ENCODE results near the gene MYOM1.

Gene MYOM1

DNA sequence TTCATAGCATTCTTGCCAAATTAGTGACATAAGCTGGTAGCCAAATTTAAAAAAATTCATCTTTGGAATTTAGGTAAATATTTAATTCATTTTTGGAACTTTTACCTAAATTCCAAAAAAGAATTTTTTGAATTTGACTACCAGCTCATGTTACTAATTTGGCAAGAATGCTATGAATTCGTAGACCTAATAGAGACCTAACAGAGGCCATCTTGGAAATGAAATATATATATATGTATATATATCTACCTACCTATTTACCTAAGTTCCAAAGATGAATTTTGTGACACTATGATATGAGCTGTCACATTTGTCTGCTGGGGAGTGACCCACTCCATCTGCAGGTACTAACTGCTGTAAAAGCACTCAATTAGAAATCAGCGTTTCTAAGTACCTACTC, 65.6 kb downstream of the MYOM1 start:
- TF ChIP-seq, protein P1, sequence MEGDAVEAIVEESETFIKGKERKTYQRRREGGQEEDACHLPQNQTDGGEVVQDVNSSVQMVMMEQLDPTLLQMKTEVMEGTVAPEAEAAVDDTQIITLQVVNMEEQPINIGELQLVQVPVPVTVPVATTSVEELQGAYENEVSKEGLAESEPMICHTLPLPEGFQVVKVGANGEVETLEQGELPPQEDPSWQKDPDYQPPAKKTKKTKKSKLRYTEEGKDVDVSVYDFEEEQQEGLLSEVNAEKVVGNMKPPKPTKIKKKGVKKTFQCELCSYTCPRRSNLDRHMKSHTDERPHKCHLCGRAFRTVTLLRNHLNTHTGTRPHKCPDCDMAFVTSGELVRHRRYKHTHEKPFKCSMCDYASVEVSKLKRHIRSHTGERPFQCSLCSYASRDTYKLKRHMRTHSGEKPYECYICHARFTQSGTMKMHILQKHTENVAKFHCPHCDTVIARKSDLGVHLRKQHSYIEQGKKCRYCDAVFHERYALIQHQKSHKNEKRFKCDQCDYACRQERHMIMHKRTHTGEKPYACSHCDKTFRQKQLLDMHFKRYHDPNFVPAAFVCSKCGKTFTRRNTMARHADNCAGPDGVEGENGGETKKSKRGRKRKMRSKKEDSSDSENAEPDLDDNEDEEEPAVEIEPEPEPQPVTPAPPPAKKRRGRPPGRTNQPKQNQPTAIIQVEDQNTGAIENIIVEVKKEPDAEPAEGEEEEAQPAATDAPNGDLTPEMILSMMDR (conservative IDR thresholded peaks at IDR 0.05; ENCODE audit: control insufficient read depth, insufficient read depth, low read depth, low read length): no peak
- DNase-seq (ENCODE audit: low read depth): no peak
- no peak overlapping the region for H3K4me3 ChIP-seq (ENCODE audit: control insufficient read depth, low read depth, low read length)

DNA sequence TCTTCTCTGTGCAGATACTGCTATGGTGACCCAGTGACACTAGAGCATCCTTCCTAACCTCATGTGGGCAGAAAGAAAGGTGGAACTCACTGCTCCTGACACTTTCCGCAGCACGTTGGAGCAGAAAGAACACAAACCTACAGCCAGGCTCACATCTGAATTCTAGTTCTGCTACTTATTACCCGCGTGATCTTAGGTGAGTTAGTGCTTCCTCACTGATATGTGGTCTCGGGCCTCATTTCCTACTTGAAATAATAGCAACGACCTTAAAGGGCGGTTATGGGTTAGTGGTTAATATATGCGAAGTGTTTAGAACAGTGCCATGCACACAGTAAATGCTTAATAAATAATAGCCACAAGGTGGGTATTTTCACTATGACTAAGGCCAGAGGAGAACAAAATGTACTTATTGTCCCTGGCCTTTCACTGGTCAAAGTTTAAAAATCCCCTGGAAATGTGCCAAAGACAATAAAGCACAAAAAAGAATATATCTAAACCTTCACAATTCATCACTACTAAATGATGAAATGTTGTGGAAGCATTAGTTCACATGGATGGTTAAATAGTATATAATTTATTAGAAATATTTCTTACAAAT, 66.6 kb downstream of the MYOM1 start:
- peak; percentile 61 for DNase-seq (ENCODE audit: low read depth)
- TF ChIP-seq, protein P1 (conservative IDR thresholded peaks at IDR 0.05; ENCODE audit: control insufficient read depth, insufficient read depth, low read depth, low read length): no peak
- no peak overlapping the region for H3K4me3 ChIP-seq (ENCODE audit: control insufficient read depth, low read depth, low read length)

DNA sequence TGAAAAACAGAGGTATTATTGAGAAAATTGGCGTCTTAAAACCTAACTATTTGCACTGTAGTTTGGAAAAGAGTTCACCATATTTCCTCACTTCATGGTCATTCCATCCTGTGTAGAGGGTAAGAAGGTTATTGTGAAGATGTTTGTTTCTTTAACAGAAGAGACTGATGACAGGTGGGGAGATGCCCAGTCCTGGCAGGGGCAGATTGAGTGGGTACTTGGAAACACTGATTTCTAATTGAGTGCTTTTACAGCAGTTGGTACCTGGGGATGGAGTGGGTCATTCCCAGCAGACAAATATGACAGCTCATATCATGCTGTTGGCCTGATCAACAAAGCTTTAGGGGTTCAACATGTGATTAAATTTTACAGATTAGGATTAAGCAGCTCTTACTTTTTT, 67.5 kb downstream of the MYOM1 start:
- no peak overlapping the region for H3K4me3 ChIP-seq (ENCODE audit: control insufficient read depth, low read depth, low read length)
- TF ChIP-seq, protein P1 (conservative IDR thresholded peaks at IDR 0.05; ENCODE audit: control insufficient read depth, insufficient read depth, low read depth, low read length): no peak
- DNase-seq (ENCODE audit: low read depth): no peak

DNA sequence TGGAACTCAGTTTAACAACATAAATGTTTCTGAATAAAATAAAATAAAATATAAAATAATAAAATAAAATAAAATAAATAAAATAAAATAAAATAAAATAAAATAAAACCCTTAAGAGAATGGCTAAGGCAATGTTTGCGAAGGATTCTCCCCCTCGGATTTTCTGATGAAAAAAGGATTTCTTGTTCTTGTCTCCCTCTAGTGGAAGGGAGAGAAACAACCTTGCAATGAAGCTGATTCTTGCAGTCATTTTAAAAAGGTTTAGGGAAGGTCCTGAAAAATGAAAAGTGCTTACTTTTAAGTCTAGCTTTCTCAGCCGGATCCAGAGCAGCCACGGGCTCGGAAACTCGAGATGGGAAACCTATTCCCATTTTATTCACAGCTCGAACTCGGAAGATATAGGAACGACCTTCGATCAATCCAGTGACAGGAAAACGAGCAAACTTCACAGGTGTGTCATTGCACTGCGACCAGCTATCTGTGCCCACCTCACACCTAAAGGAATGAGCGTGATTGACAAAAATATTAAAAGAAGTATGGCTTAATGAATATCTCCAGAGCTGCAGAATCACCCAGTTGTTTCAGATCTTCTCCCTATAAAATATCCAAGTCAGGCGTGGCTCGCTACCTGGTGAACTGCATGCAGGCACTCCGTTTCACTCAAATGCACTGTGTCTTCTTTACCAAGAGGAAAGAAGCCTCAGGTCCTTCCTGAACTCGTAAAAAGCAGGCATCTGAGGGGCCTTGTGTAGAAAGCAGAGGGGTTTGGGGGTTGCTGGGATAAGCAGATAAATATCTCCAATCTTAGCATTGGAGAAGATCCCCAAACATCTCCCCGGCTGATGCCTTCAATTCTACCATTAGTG, 68.1 kb downstream of the MYOM1 start:
- no peak overlapping the region for H3K4me3 ChIP-seq (ENCODE audit: control insufficient read depth, low read depth, low read length)
- DNase-seq (ENCODE audit: low read depth): peak; percentile 45
- TF ChIP-seq, protein P1 (conservative IDR thresholded peaks at IDR 0.05; ENCODE audit: control insufficient read depth, insufficient read depth, low read depth, low read length): peak; percentile 83

DNA sequence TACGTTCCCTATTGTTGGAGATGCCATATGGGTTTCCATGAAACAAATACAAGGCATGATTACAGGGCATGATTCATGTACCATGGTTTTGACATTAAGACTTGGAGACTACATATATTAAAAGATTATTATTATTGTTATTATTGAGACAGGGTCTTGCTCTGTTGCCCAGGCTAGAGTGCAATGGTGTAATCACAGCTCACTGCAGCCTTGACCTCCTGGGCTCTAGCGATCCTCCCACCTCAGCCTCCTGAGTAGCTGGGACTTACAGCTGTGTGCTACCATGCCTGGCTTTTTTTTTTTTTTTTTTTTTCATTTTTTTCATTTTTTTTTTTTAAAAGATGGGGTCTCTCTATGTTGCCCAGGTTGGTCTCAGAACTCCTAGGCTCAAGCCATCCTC, 69.1 kb downstream of the MYOM1 start:
- TF ChIP-seq, protein P1 (conservative IDR thresholded peaks at IDR 0.05; ENCODE audit: control insufficient read depth, insufficient read depth, low read depth, low read length): no peak
- no peak for DNase-seq (ENCODE audit: low read depth)
- H3K4me3 ChIP-seq (ENCODE audit: control insufficient read depth, low read depth, low read length): no peak overlapping the region

DNA sequence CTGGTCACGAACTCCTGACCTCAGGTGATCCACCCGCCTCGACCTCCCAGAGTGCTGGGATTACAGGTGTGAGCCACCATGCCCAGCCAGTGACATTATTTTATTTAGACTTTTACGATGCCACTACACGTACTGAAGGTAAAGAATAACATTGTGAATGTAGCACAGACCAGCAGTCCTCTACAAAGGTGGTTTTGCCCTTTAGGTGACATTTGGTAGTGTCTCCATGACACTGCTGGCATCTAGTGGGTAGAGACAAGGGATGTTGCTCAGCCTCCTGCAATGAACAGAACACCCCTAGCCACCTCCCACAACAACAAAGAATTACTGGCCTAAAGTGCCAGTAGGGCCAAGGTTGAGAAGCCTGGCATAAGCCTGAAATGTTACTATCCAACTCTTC, 69.5 kb downstream of the MYOM1 start:
- no peak overlapping the region for H3K4me3 ChIP-seq (ENCODE audit: control insufficient read depth, low read depth, low read length)
- TF ChIP-seq, protein P1 (conservative IDR thresholded peaks at IDR 0.05; ENCODE audit: control insufficient read depth, insufficient read depth, low read depth, low read length): no peak
- DNase-seq (ENCODE audit: low read depth): no peak

Measured in fibroblast of mammary gland (primary cell).